MG63 (cell line): ENCODE data around the gene CDK12. TPM values are rescaled to one million over a fixed set of nuclear protein-coding genes. Genes with fewer than 3 reads are reported as not detected.
"Not testable (repeated sequence)": the region's sequence is repeated elsewhere in the genome, so short reads cannot be mapped to it uniquely, and the experiment has no call there.

Experiments
- DNase-seq: peaks from one replicate; pipeline ENCODE4 v3.0.0-alpha.2; 2020
- H3K27me3 ChIP-seq: fragments of 250-450 bp; sonication (Bioruptor Pico); 2 replicates; pipeline ENCODE4 v1.5.1; 2020; ENCODE audit warnings: mild to moderate bottlenecking, moderate library complexity
- H3K36me3 ChIP-seq: fragments of 250-450 bp; sonication (Bioruptor Pico); 2 replicates; pipeline ENCODE4 v1.5.1; 2020; ENCODE audit warnings: mild to moderate bottlenecking, moderate library complexity
- H3K4me3 ChIP-seq: fragments of 250-450 bp; sonication (Bioruptor Pico); 2 replicates; pipeline ENCODE4 v1.5.1; 2020; ENCODE audit warnings: mild to moderate bottlenecking, moderate library complexity
- H3K9me3 ChIP-seq: fragments of 250-450 bp; sonication (Bioruptor Pico); 2 replicates; pipeline ENCODE4 v1.5.1; 2020; ENCODE audit warnings: mild to moderate bottlenecking, moderate library complexity
- total RNA-seq: library from RNA; depleted of rRNA; stranded (reverse); fragments of >200 nt; shearing (Covaris generic); gene quantifications from 2 replicates; pipeline ENCODE4 v1.2.3, GENCODE V29; 2014; ENCODE audit warnings: low replicate concordance; rRNA removed

The CDK12 gene
- total RNA-seq = 19.7 and 34.0 TPM in 2 replicates

DNA sequence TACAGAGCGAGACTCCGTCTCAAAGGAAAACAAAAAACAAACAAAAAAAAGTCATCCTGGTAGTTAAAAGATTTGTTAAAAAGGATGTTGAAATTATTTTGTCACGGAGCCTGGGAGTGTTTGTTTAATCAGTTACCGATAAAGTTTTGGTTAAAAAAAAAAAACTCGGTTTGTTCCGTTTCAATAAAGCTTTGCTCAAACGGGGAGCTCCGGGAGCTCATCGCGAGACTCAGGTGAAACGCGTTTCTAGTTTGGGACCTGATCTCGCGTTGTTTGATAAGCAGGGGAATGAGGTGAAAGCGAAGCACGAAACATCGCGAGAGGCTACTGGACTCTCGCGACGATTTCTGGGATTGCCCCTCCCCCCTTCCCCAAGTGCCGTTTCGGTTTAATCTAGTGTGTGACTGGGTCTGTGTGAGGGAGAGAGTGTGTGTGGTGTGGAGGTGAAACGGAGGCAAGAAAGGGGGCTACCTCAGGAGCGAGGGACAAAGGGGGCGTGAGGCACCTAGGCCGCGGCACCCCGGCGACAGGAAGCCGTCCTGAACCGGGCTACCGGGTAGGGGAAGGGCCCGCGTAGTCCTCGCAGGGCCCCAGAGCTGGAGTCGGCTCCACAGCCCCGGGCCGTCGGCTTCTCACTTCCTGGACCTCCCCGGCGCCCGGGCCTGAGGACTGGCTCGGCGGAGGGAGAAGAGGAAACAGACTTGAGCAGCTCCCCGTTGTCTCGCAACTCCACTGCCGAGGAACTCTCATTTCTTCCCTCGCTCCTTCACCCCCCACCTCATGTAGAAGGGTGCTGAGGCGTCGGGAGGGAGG is at the start of gene CDK12:
Gene CDK12 (plus strand): TSS at position 374 of the 813 bp plus-strand sequence. CDS start 586 bp downstream, outside the sequence.
- Histone ChIP-seq H3K9me3 (no peaks in the 10 kb centered on the region), H3K27me3 (no peaks in the 10 kb centered on the region), H3K36me3 (peaks cover 37% of the 10 kb centered on the region), H3K4me3 (peak within 1 kb of the TSS; percentile 96)
- DNase-seq = peak; percentile 96

DNA sequence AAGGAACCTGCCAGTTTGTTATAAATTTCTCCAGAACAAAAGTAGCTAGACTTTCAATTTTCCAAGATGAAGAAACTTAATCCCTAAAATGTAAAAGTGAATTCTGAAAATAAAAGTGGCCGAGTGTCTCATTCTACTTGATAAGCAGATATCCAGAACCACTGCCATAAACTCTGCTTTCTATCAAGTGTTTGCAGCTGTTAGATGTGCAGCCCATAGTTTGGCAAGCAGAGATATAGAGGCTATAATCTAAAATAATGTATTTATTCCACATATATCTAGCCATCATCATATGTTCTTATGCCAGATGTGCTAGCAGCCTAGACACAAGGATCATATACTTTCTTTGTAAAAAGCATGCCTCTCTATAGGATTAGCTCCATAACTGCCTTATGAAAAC is 45.1 kb upstream of the CDK12 start:
- Histone ChIP-seq H3K9me3 (no peaks in the 10 kb centered on the region), H3K36me3 (peaks cover 76% of the 10 kb centered on the region), H3K27me3 (no peaks in the 10 kb centered on the region), H3K4me3 (no peak overlapping the region)
- DNase-seq = no peak

DNA sequence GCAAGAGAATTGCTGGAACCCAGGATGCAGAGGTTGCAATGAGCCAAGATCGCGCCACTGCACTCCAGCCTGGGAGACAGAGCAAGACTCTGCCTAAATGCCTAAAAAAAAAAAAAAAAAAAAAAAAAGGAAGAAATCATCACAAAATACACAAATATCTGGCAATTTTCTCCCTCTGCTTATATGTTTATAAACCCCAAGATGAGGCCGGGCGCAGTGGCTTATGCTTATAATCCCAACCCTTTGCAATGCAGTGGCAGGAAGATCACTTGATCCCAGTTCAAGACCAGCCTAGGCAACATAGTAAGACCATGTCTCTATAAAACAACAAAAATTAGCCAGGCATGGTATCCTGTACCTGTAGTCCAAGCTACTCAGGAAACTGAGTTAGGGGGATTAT is 31.7 kb upstream of the CDK12 start:
- no peaks in the 10 kb centered on the region for H3K27me3 ChIP-seq
- peaks cover 92% of the 10 kb centered on the region for H3K36me3 ChIP-seq
- no peaks in the 10 kb centered on the region for H3K9me3 ChIP-seq
- H3K4me3 ChIP-seq = no peak overlapping the region
- no peak for DNase-seq

DNA sequence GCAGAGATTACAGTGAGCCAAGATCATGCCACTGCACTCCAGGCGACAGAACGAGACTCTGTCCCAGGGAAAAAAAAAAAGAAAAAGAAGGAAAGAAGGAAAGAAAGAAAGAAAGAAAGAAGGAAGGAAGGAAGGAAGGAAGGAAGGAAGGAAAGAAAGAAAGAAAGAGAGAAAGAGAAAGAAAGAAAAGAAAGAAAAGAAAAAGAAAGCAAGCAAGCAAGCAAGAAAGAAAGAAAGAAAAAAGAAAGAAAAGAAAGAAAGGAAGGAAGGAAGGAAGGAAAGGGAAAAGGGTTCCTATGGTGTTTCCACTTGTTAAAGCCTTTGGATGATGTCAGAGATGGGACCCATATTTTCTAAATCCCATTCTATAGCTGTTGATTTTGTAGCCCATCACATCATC is 21.4 kb upstream of the CDK12 start:
- H3K4me3 ChIP-seq = not testable (repeated sequence)
- peaks cover 84% of the 10 kb centered on the region for H3K36me3 ChIP-seq

DNA sequence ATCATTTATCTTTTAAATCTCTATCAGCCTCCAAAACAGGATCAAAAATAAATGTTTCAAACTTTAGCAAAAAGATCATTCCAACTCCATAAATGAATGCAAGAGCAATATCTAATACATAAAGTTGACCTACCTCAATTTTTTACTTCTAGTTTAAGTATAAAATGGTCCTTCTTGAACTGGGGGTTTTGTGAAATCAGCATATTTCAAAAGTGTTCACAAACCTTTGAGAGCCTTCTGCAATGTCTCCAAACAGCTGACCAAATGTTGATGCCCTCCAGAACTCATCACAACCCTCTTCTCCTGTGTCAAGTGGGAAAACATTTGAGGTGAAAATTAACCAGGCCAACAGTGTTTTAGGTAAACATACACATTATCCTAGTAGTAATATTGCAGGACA is 18.0 kb upstream of the CDK12 start:
- Histone ChIP-seq H3K36me3 (peaks cover 87% of the 10 kb centered on the region), H3K27me3 (no peaks in the 10 kb centered on the region), H3K9me3 (no peaks in the 10 kb centered on the region)

More for the DNA sequence above, 21.4 kb upstream of the CDK12 start:
- not testable (repeated sequence) for H3K9me3 ChIP-seq, DNase-seq, H3K27me3 ChIP-seq

DNA sequence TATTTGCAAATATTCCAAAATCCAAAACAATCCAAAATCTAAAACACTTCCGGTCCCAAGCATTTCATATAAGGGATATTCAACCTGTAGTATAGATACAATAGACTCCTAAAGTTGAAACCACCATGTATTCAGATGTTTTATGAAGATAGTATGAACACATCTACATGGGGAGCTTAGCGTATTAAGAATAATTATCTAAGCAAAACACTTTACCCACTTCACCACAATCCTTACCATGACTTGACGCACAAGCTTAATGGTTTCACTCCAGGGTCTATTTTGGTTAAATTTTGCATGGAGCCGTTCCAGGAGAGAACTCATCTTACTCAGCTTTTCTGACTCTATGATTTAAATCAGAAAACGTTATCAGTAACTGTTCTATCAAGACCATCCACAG is 13.7 kb upstream of the CDK12 start:
- no peak for DNase-seq
- no peaks in the 10 kb centered on the region for H3K9me3 ChIP-seq
- H3K27me3 ChIP-seq = no peaks in the 10 kb centered on the region
- H3K4me3 ChIP-seq = no peak overlapping the region
- H3K36me3 ChIP-seq = peaks cover 52% of the 10 kb centered on the region

More for the DNA sequence above, 18.0 kb upstream of the CDK12 start:
- H3K4me3 ChIP-seq = no peak overlapping the region
- no peak for DNase-seq

DNA sequence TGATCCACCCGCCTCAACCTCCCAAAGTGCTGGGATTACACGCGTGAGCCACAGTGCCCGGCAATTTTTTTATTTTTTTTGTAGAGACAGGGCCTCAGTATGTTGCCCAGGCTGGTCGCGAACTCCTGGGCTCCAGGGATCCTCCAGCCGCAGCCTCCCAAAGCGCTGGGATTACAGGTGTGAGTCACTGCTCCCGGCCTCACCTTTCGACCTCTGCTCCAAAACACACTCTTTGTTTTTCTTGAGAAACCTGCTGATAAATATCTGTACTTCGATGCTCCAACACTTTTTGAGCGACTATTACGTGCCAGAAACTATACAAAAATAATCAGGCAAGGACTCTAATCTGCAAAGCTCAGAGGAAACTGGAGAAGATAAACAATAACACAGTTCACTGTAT is 11.2 kb upstream of the CDK12 start:
- Histone ChIP-seq H3K4me3 (peak overlapping the region; percentile 95), H3K9me3 (no peaks in the 10 kb centered on the region), H3K36me3 (peaks cover 32% of the 10 kb centered on the region), H3K27me3 (no peaks in the 10 kb centered on the region)
- peak; percentile 21 for DNase-seq

DNA sequence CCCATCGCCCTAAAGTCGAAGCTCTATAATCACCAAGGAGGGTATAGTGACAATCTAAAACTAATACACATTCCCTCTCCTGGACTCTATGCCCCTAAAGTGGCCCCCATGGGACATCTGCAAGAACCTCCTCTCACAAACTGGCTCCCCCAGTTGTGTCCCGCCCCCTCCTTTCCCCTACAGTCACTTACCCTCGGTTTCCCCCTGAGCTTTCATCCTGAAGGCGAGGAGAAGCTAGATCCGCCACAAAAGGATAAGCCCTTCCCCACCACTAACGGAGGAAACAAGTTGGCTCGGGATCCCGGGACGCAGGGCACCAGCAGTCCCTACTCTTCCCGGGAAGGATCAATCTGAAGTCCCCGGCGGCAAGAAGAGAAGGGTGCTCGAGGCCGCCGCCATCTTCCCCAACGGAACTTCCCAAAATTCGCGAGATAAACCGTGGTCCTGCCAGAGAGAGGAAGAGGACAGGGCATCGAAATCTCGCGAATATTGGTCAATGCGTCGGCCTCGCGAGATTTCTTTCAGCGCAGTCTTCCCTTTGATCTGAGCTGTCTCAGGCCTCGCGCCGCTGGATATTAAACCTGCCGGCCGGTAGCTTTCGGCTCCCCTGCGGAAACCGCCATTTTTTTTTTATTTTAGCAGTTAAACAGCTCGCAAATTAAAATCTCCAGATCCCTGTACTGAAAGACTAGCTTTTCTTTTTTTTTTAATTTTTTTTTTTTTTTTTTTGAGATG is 10.3 kb upstream of the CDK12 start, which contains the start of gene MED1:
Gene MED1 (minus strand): TSS at position 417 of the 735 bp plus-strand sequence. CDS start 201 bp downstream, at position 216.
- Histone ChIP-seq H3K4me3 (peak within 1 kb of the TSS; percentile 95), H3K27me3 (no peaks in the 10 kb centered on the region), H3K36me3 (peaks cover 23% of the 10 kb centered on the region), H3K9me3 (no peaks in the 10 kb centered on the region)
- peak; percentile 96 for DNase-seq

DNA sequence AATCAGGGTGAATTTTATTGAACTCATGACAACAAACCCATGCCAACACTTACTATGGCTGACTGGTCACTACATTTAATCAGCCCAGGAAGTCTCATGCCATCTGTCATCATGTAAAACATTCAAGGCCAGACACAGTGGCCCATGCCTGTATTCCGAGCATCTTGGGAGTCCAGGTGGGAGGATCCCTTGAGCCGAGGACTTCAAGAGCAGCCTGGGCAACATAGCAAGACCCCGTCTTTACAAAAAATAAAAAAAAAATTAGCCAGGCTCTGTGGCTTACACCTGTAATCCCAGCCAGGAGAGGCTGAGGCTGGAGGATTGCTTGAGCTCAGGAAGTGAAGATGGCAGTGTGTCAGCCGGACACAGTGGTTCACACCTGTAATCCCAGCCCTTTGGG is 5.4 kb upstream of the CDK12 start:
- DNase-seq = no peak
- no peaks in the 10 kb centered on the region for H3K36me3 ChIP-seq
- H3K9me3 ChIP-seq = no peaks in the 10 kb centered on the region
- no peaks in the 10 kb centered on the region for H3K27me3 ChIP-seq
- no peak overlapping the region for H3K4me3 ChIP-seq

DNA sequence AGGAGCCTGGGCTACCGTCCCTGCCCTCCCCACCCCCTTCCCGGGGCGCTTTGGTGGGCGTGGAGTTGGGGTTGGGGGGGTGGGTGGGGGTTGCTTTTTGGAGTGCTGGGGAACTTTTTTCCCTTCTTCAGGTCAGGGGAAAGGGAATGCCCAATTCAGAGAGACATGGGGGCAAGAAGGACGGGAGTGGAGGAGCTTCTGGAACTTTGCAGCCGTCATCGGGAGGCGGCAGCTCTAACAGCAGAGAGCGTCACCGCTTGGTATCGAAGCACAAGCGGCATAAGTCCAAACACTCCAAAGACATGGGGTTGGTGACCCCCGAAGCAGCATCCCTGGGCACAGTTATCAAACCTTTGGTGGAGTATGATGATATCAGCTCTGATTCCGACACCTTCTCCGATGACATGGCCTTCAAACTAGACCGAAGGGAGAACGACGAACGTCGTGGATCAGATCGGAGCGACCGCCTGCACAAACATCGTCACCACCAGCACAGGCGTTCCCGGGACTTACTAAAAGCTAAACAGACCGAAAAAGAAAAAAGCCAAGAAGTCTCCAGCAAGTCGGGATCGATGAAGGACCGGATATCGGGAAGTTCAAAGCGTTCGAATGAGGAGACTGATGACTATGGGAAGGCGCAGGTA is 762 bp downstream of the CDK12 start:
- Histone ChIP-seq H3K9me3 (no peaks in the 10 kb centered on the region), H3K27me3 (no peaks in the 10 kb centered on the region), H3K36me3 (peaks cover 41% of the 10 kb centered on the region), H3K4me3 (peak overlapping the region; percentile 96)
- no peak for DNase-seq

DNA sequence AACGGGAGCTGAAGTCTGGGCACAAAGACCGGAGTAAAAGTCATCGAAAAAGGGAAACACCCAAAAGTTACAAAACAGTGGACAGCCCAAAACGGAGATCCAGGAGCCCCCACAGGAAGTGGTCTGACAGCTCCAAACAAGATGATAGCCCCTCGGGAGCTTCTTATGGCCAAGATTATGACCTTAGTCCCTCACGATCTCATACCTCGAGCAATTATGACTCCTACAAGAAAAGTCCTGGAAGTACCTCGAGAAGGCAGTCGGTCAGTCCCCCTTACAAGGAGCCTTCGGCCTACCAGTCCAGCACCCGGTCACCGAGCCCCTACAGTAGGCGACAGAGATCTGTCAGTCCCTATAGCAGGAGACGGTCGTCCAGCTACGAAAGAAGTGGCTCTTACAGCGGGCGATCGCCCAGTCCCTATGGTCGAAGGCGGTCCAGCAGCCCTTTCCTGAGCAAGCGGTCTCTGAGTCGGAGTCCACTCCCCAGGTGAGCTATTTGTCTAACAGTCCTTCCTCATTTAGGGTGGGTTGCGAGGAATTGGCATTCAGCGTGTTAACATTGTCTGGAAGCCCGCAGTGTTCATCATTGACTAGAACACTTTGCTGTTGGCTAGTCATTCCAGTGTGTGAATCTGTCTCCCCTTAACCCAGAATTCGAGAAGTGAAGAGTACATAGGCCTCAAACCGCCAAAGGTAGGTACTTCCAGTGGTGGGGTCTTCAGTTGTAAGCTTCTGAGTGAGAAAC is 1.5 kb downstream of the CDK12 start:
- DNase-seq = no peak
- H3K36me3 ChIP-seq = peaks cover 47% of the 10 kb centered on the region

DNA sequence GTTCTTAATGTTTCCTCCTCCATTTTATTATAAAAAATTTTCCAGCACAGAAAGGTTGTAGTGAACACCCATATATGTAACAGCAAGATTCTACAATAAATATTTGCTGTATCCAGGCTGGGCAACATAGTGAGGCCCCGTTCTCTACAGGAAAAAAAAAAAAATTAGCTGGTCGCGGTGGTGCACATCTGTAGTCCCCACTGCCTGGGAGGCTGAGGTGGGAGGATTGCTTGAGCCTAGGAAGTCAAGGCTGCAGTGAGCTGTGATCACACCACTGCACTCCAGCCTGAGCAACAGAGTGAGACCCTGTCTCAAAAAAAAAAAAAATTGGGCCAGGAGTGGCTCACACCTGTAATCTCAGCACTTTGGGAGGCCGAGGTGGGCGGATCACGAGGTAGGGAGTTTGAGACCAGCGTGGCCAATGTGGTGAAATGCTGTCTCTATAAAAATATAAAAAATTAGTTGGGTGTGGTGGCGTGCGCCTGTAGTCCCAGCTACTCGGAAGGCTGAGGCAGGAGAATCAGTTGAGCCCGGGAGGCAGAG is 3.4 kb downstream of the CDK12 start:
- Histone ChIP-seq H3K4me3 (peak overlapping the region; percentile 96), H3K36me3 (peaks cover 57% of the 10 kb centered on the region)
- DNase-seq, H3K27me3 ChIP-seq, H3K9me3 ChIP-seq: not testable (repeated sequence)

More for the DNA sequence above, 1.5 kb downstream of the CDK12 start:
- H3K4me3 ChIP-seq = peak overlapping the region; percentile 96
- no peaks in the 10 kb centered on the region for H3K27me3 ChIP-seq
- no peaks in the 10 kb centered on the region for H3K9me3 ChIP-seq

DNA sequence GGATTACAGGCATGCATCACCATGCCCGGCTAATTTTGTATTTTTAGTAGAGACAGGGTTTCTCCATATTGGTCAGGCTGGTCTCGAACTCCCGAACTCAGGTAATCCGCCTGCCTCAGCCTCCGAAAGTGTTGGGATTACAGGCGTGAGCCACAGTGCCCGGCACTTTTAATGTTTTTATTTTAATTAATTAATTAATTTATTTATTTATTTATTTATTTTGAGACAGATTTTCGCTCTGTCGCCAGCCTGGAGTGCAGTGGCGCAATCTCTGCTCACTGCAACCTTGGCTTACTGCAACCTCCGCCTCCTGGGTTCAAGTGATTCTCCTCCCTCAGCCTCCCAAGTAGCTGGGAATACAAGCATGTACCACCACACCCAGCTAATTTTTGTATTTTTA is 7.3 kb downstream of the CDK12 start:
- H3K9me3 ChIP-seq = not testable (repeated sequence)

DNA sequence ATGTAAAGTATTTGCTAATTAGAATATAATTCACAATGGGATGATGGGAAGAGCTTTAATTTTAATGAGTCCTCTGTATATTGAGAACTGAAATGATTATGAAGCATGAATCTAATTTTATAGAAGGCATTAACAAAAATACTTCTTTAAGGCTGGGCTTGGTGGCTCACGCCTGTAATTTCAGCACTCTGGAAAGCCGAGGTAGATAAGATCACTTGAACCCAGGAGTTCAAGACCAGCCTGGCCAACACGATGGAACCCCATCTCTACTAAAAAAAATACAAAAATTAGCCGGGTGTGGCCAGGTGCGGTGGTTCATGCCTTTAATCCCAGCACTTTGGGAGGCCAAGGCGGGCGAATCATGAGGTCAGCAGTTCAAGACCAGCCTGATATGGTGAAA is 12.0 kb downstream of the CDK12 start:
- H3K36me3 ChIP-seq = peaks cover 82% of the 10 kb centered on the region
- no peak for DNase-seq
- H3K9me3 ChIP-seq = no peaks in the 10 kb centered on the region
- no peak overlapping the region for H3K4me3 ChIP-seq
- H3K27me3 ChIP-seq = no peaks in the 10 kb centered on the region

More for the DNA sequence above, 7.3 kb downstream of the CDK12 start:
- H3K27me3 ChIP-seq, H3K4me3 ChIP-seq, DNase-seq: not testable (repeated sequence)
- peaks cover 75% of the 10 kb centered on the region for H3K36me3 ChIP-seq

DNA sequence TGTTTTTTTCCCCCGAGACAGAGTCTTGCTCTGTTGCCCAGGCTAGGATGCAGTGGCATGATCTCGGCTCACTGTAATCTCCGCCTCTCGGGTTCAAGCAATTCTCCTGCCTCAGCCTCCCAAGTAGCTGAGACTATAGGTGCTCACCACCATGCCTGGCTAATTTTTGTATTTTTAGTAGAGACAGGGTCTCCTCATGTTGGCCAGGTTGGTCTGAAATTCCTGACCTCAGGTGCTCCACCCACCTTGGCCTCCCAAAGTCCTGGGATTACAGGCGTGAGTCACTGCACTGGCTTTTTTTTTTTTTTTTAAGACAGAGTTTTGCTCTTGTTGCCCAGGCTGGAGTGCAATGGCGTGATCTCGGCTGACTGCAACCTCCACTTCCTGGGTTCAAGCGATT is 18.3 kb downstream of the CDK12 start:
- H3K27me3 ChIP-seq, DNase-seq, H3K4me3 ChIP-seq, H3K9me3 ChIP-seq: not testable (repeated sequence)
- peaks cover 76% of the 10 kb centered on the region for H3K36me3 ChIP-seq

DNA sequence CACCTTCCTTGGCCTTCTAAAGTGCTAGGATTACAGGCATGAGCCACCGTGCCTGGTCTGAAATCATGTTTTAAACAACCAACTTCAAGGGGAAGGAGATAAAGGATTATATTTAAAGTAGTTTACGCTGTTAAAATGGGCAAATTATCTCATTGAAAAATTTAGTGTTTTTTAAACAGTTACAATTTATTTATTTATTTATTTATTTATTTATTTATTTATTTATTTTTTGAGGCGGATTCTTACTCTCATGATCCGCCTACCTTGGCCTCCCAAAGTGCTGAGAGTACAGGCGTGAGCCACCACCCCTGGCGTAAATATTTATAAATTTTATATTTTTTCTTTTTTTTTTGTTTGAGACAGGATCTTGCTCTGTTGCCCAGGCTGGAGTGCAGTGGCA is 22.2 kb downstream of the CDK12 start:
- H3K9me3 ChIP-seq = no peaks in the 10 kb centered on the region
- no peak for DNase-seq
- no peak overlapping the region for H3K4me3 ChIP-seq
- H3K36me3 ChIP-seq = peaks cover 63% of the 10 kb centered on the region
- H3K27me3 ChIP-seq = no peaks in the 10 kb centered on the region
